CD14-positive monocyte (primary cell): ENCODE measurements around the gene NKX6-2. TPM values are rescaled to one million over a fixed set of nuclear protein-coding genes. Genes with fewer than 3 reads are reported as not detected.

ENCODE experiments used
- DNase-seq, 3 donors: peaks; one replicate each; pipeline ENCODE4 v3.0.0-alpha.2; 2011 to 2022
- H2AFZ ChIP-seq: 2 replicates; pipeline ENCODE4 v1.6.0; 2012; ENCODE audit warnings: mild to moderate bottlenecking, low read depth, low read length, inconsistent platforms; ENCODE audit not compliant: insufficient read depth, poor library complexity, severe bottlenecking
- H3K27ac ChIP-seq, 2 donors: 1 replicate in 1 of 2; 2 replicates in 1 of 2; pipeline ENCODE4 v1.5.1; 2012 to 2013; ENCODE audit warnings: low read length in 2 of 2, control low read depth in 1 of 2, inconsistent platforms in 1 of 2, low read depth in 1 of 2, mild to moderate bottlenecking in 1 of 2
- H3K27me3 ChIP-seq, 2 donors: one replicate each; pipeline versions ENCODE4 v1.6.0 to v1.6.1; 2011 to 2013; ENCODE audit warnings: low read length in 2 of 2; ENCODE audit not compliant: control insufficient read depth in 2 of 2, insufficient read depth in 2 of 2
- H3K36me3 ChIP-seq, 2 donors: replicated peaks in 1 of 2; 1 replicate in 1 of 2; 2 replicates in 1 of 2; pipeline versions ENCODE4 v1.5.1 to v1.6.1; 2012 to 2013; ENCODE audit warnings: low read length in 2 of 2, control low read depth in 1 of 2, inconsistent platforms in 1 of 2, mild to moderate bottlenecking in 1 of 2; ENCODE audit not compliant: insufficient read depth in 2 of 2, control insufficient read depth in 1 of 2
- H3K4me1 ChIP-seq, 2 donors: 1 replicate in 1 of 2; 2 replicates in 1 of 2; pipeline versions ENCODE4 v1.5.1 to v1.6.1; 2012 to 2013; ENCODE audit warnings: low read length in 2 of 2, control low read depth in 1 of 2, inconsistent platforms in 1 of 2, mild to moderate bottlenecking in 1 of 2, moderate library complexity in 1 of 2; ENCODE audit not compliant: insufficient read depth in 2 of 2, control insufficient read depth in 1 of 2
- H3K4me2 ChIP-seq: replicated peaks from 2 replicates; pipeline ENCODE3; 2012; ENCODE audit warnings: low read length, moderate library complexity, mild to moderate bottlenecking; ENCODE audit not compliant: poor library complexity, severe bottlenecking; ENCODE audit errors: extremely low read depth
- H3K4me3 ChIP-seq, 3 experiments: fragments of 200-600 bp in 1 of 3; sonication (generic) in 1 of 3; replicated peaks in 1 of 3; 1 replicate in 2 of 3; 2 replicates in 1 of 3; pipeline ENCODE4 v1.5.1; 2011 to 2013; ENCODE audit warnings: low read length in 3 of 3, mild to moderate bottlenecking in 3 of 3, control low read depth in 2 of 3, low read depth in 2 of 3, inconsistent platforms in 1 of 3, moderate library complexity in 1 of 3
- H3K79me2 ChIP-seq: 2 replicates; pipeline ENCODE4 v1.6.0; 2012; ENCODE audit warnings: mild to moderate bottlenecking, control low read depth, inconsistent platforms, low read length, moderate library complexity; ENCODE audit not compliant: insufficient read depth
- H3K9ac ChIP-seq: 2 replicates; pipeline ENCODE4 v1.6.0; 2017; ENCODE audit warnings: low read length, mild to moderate bottlenecking; ENCODE audit not compliant: insufficient read depth, poor library complexity, severe bottlenecking
- H3K9me3 ChIP-seq, 2 donors: replicated peaks in 1 of 2; 1 replicate in 1 of 2; 2 replicates in 1 of 2; pipeline versions ENCODE4 v1.5.1 to v1.6.1; 2012 to 2013; ENCODE audit warnings: low read length in 2 of 2, control low read depth in 1 of 2; ENCODE audit not compliant: control insufficient read depth in 1 of 2, insufficient read depth in 1 of 2
- H4K20me1 ChIP-seq: 2 replicates; pipeline ENCODE4 v1.6.0; 2012; ENCODE audit warnings: mild to moderate bottlenecking, low read length, control low read depth, moderate library complexity; ENCODE audit not compliant: insufficient read depth
- H3K27ac Mint-ChIP-seq, 7 donors: one replicate each; pipeline ENCODE4 v1.8.0; 2020; ENCODE audit warnings: mild to moderate bottlenecking in 7 of 7, mixed read lengths in 7 of 7, moderate library complexity in 6 of 7, inconsistent platforms in 2 of 7
- H3K27me3 Mint-ChIP-seq, 3 donors: one replicate each; pipeline ENCODE4 v1.8.0; 2021 to 2022; ENCODE audit warnings: low read depth in 3 of 3, mild to moderate bottlenecking in 3 of 3, mixed read lengths in 3 of 3, moderate library complexity in 3 of 3, inconsistent platforms in 1 of 3
- H3K36me3 Mint-ChIP-seq, 2 donors: one replicate each; pipeline ENCODE4 v1.8.0; 2020; ENCODE audit warnings: mixed read lengths in 2 of 2, inconsistent platforms in 1 of 2, mild to moderate bottlenecking in 1 of 2
- H3K4me1 Mint-ChIP-seq: one replicate; pipeline ENCODE4 v1.8.0; 2020; ENCODE audit warnings: mild to moderate bottlenecking, mixed read lengths
- H3K4me3 Mint-ChIP-seq, 2 donors: one replicate each; pipeline ENCODE4 v1.8.0; 2020; ENCODE audit warnings: mild to moderate bottlenecking in 2 of 2, mixed read lengths in 2 of 2, moderate library complexity in 1 of 2
- H3K9me3 Mint-ChIP-seq, 7 donors: one replicate each; pipeline ENCODE4 v1.8.0; 2020 to 2022; ENCODE audit warnings: mixed read lengths in 7 of 7, mild to moderate bottlenecking in 6 of 7, moderate library complexity in 6 of 7, inconsistent platforms in 2 of 7
- CTCF ChIP-seq: fragments of 200-600 bp; IDR thresholded peaks from one replicate; pipeline ENCODE4 v1.8.0; 2022; ENCODE audit warnings: antibody characterized with exemption, mild to moderate bottlenecking
- WGBS: methylation state at CpG from one replicate; pipeline ENCODE4 v1.1.5; 2013; ENCODE audit warnings: missing lambda C conversion rate; ENCODE audit not compliant: insufficient coverage; 5-methylcytosine and 5-hydroxymethylcytosine counted together
- intact Hi-C, 2 donors: fragments of 100-400 bp; cut with micrococcal nuclease; formaldehyde crosslinking; loops; one replicate each; pipeline versions ENCODE4 v1.15.0 to v1.15.1; 2023
- polyA plus RNA-seq, 3 donors: library from polyadenylated mRNA; depleted of rRNA in 1 of 3; unstranded in 2 of 3; stranded (reverse) in 1 of 3; fragments of 300-500 nt in 2 of 3; fragments of >200 nt in 1 of 3; fragmentation: Illumina TruSeq in 2 of 3; gene quantifications; 1 replicate in 2 of 3; 2 replicates in 1 of 3; pipeline ENCODE4 v1.2.3, GENCODE V29; 2012 to 2021

Gene NKX6-2
- polyA plus RNA-seq, 3 donors, result not detected

- no peak overlapping the region for H2AFZ ChIP-seq
- H3K27ac ChIP-seq, result no peak overlapping the region
- no peak overlapping the region for H3K4me3 Mint-ChIP-seq
- no peak for DNase-seq
- peaks cover 2 to 4% (median 3%) of the 10 kb centered on the region in 3 donors for H3K27me3 Mint-ChIP-seq
- no peak overlapping the region for H3K4me2 ChIP-seq
- intact Hi-C loops, result no loop called here
- no peak overlapping the region for H3K27ac Mint-ChIP-seq
- H3K9me3 ChIP-seq, result no peaks in the 10 kb centered on the region
- H3K9ac ChIP-seq, result no peak overlapping the region
- no peaks in the 10 kb centered on the region for H4K20me1 ChIP-seq
- peaks cover 0 to 2% (median 0%) of the 10 kb centered on the region in 7 donors for H3K9me3 Mint-ChIP-seq
- 98% methylated on average over 15 of the region's 18 CpGs for WGBS
- H3K79me2 ChIP-seq, result no peaks in the 10 kb centered on the region
- TF ChIP-seq CTCF, result no peak
- no peak overlapping the region for H3K4me3 ChIP-seq
- no peaks in the 10 kb centered on the region for H3K27me3 ChIP-seq
- H3K36me3 ChIP-seq, result peaks cover 36 to 42% of the 10 kb centered on the region in 2 donors
- peaks cover 35 to 62% of the 10 kb centered on the region in 2 donors for H3K36me3 Mint-ChIP-seq
- H3K4me1 ChIP-seq, result no peaks in the 10 kb centered on the region
- no peaks in the 10 kb centered on the region for H3K4me1 Mint-ChIP-seq
Observed at GRCh38 chr10:132776821-132777220, 9.1 kb downstream of the NKX6-2 start.

GRCh38 chr10:132776186-132776585 is 9.8 kb downstream of the NKX6-2 start:
- peaks cover 29 to 59% of the 10 kb centered on the region in 2 donors for H3K36me3 Mint-ChIP-seq
- H3K4me3 Mint-ChIP-seq, result no peak overlapping the region
- peaks cover 0 to 6% (median 3%) of the 10 kb centered on the region in 7 donors for H3K9me3 Mint-ChIP-seq
- DNase-seq, result no peak
- no peaks in the 10 kb centered on the region for H3K4me1 Mint-ChIP-seq
- Histone ChIP-seq H3K79me2 (no peaks in the 10 kb centered on the region), H3K9me3 (peaks cover 3 to 5% of the 10 kb centered on the region in 2 donors), H3K4me1 (no peaks in the 10 kb centered on the region), H3K27me3 (no peaks in the 10 kb centered on the region), H3K9ac (no peak overlapping the region), H4K20me1 (no peaks in the 10 kb centered on the region), H3K4me2 (no peak overlapping the region), H2AFZ (no peak overlapping the region), H3K27ac (no peak overlapping the region), H3K4me3 (no peak overlapping the region), H3K36me3 (peaks cover 33 to 35% of the 10 kb centered on the region in 2 donors)
- no peak for TF ChIP-seq CTCF
- H3K27ac Mint-ChIP-seq, result no peak overlapping the region
- peaks cover 0 to 1% (median 1%) of the 10 kb centered on the region in 3 donors for H3K27me3 Mint-ChIP-seq
- intact Hi-C loops, result no loop called here
- 98% methylated on average over 16 of the region's 18 CpGs for WGBS
